HAP-1 (cell line): ENCODE data around the gene BEST1.

Experiments used
- DNase-seq, 2 experiments: peaks; one replicate each; pipeline ENCODE4 v3.0.0-alpha.2; 2016 to 2020; ENCODE audit warnings: low spot score in 2 of 2
- H3K27me3 ChIP-seq: fragments of 250-450 bp; sonication (Bioruptor Pico); 2 replicates; pipeline ENCODE4 v1.5.1; 2020; ENCODE audit warnings: low read depth, mild to moderate bottlenecking, moderate library complexity
- H3K36me3 ChIP-seq: fragments of 250-450 bp; sonication (Bioruptor Pico); replicated peaks from 2 replicates; pipeline ENCODE4 v1.5.1; 2020; ENCODE audit warnings: mild to moderate bottlenecking
- H3K4me1 ChIP-seq: fragments of 250-450 bp; sonication (Bioruptor Pico); 2 replicates; pipeline ENCODE4 v1.5.1; 2020; ENCODE audit warnings: mild to moderate bottlenecking
- H3K4me3 ChIP-seq: fragments of 250-450 bp; sonication (Bioruptor Pico); 2 replicates; pipeline ENCODE4 v1.5.1; 2020; ENCODE audit warnings: mild to moderate bottlenecking, moderate library complexity
- H3K9me3 ChIP-seq: fragments of 250-450 bp; sonication (Bioruptor Pico); 2 replicates; pipeline ENCODE4 v1.5.1; 2020; ENCODE audit warnings: mild to moderate bottlenecking, moderate library complexity
- in situ Hi-C: fragments of 300-500 bp; cut with MboI; formaldehyde crosslinking; loops from 3 replicates; pipeline ENCODE4 v1.14.3; 2020; ENCODE audit warnings: low sequenced_read_pairs, inconsistent platforms, mixed read lengths

The BEST1 gene

DNA sequence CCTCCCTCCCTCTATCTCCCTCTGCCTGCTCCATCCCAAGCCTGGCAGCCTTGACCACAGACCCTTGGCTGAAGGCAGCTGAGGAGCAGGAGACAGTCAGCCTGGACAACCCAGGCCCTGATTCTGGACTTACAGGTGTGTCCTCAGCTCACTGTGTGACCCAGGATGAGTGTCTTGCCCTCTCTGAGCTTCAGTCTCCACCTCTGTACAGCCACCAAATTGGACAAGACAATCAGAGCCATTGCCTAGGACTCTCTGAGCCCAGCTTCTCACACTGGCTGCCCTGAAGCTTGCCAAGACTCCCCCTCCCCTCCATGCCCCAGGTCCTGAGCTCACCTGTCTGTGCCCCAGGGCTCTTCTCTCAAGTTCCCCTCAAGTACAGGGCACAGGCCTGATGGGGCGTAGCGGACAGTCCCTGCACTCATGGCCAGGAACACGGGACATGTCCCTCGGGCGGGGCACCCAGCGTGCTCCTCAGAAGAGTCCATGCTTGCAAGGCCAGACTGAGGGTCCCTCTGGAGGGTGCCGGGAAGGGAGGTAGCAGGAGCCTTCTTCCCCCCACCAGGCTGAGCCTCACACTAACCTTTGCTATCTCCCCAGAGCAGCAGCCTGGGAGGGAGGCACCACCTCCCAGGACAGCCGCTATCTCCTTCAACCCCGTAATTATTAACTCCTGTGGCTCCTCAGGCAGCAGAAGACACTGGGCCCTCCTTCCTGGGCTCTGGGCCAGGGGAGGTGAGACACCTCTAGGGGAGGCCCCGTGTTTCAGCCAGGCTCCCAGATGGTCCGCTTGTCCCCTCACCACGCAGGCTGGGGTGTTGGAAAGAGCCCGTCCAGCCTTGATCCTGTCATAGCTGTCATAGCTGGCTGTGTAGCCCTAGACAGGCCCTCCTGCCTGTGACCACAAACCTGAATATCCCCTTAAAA is 30.2 kb upstream of the BEST1 start:
- Histone ChIP-seq H3K9me3 (no peaks in the 10 kb centered on the region), H3K4me3 (no peak overlapping the region), H3K4me1 (peaks cover 3% of the 10 kb centered on the region; the same call in 1 of the 2 replicates), H3K27me3 (no peaks in the 10 kb centered on the region), H3K36me3 (no peaks in the 10 kb centered on the region)
- in situ Hi-C loops: no loop called here
- peak in 1 of 2 experiments; percentile 8 for DNase-seq

DNA sequence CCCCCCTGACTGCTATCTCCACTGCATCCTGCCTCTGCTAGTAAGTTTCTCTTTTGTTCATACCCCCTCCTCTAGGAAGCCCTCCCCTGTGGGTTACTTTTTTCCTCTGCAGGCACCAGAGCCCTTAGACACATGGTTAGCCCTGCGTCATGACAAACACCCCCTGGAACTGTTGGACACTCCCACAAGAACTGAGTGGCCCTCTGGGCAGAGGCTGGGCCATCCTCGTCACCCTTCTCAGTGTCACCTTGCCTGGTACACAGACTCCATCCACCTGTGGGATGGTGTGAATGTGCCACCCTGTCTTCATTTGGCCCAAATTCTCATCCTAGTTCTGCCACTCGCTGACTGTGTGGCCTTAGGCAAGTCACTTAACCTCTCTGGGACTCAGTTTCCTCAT is 28.7 kb upstream of the BEST1 start:
- no peaks in the 10 kb centered on the region for H3K36me3 ChIP-seq
- no peak for DNase-seq
- in situ Hi-C loops: no loop called here
- H3K4me1 ChIP-seq: peaks cover 3% of the 10 kb centered on the region; the same call in 1 of the 2 replicates
- H3K27me3 ChIP-seq: no peaks in the 10 kb centered on the region
- no peaks in the 10 kb centered on the region for H3K9me3 ChIP-seq
- H3K4me3 ChIP-seq: no peak overlapping the region

DNA sequence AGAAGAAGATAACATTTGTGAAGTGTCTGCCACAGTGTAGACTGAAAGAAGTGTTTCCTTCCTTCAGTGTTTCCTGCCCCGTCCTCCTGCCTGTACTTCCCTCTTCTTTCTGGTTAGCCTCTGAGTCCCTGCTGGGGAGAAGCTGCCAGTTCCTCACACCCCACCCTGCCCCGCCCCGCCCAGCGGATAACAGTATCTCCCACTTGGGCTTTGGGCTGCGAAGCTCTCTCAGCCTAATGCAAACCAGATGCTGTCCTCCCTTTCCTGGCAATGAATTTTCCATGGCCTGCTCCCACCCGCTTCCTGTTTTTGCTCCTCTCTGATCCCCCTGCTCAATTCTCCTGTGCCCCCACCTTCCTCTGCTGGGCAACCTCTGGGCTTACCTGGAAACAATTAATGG is 27.6 kb upstream of the BEST1 start:
- Histone ChIP-seq H3K4me3 (no peak overlapping the region), H3K36me3 (no peaks in the 10 kb centered on the region), H3K9me3 (no peaks in the 10 kb centered on the region), H3K4me1 (peaks cover 3% of the 10 kb centered on the region; the same call in 1 of the 2 replicates), H3K27me3 (no peaks in the 10 kb centered on the region)
- DNase-seq: peak in 1 of 2 experiments; percentile 16
- in situ Hi-C loops: no loop called here

DNA sequence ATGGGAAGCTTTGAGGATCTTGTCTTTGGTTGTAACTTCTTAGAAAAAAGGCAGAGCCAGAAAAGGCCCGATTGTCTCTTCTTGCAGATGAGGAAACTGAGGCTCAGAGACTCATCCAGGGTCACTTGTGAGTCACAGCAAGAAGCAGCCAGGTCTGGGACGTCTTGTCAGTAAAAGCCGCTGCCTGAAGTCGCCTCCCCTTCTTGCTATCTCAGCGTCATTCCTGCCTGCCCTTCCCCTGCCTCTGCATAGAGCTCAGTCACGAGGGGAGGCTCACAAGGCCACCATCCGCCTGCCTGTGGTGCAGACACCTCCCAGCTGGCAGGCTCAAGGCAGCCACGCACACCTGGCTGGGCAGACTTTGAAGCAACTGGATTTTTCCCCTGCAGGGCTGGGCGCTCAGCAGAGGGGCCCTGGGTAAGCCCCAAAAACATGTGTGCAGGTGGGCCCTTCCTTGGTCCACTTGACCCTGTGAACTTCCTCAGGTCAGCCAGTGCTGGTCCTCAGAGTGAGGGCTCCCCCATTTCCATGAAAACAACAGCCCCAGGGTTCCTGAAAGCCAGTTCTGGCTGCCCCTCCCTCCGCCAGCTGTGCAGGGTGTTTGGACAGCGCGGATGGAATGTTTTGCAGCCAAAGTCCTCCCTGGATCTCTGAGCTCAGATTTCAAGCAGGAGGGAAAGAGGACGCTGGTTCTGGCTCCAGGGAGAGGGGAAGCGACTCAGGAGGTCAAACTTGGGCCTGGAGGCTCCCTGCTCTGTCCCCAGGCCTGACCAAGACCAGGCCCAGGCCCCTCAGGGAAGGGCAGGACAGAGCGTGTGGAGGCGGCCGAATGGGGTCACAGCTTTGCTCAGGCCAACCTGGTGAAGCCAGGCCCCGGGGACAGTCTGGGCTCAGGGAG is 26.7 kb upstream of the BEST1 start:
- H3K9me3 ChIP-seq: no peaks in the 10 kb centered on the region
- no peak for DNase-seq
- H3K4me3 ChIP-seq: no peak overlapping the region
- no peaks in the 10 kb centered on the region for H3K4me1 ChIP-seq
- H3K27me3 ChIP-seq: no peaks in the 10 kb centered on the region
- no peaks in the 10 kb centered on the region for H3K36me3 ChIP-seq
- in situ Hi-C loops: no loop called here

GRCh38 chr11:61924064-61924455 is 26.1 kb upstream of the BEST1 start:
- in situ Hi-C loops: no loop called here
- H3K4me1 ChIP-seq: no peaks in the 10 kb centered on the region
- no peaks in the 10 kb centered on the region for H3K36me3 ChIP-seq
- DNase-seq: no peak
- no peak overlapping the region for H3K4me3 ChIP-seq
- no peaks in the 10 kb centered on the region for H3K9me3 ChIP-seq
- H3K27me3 ChIP-seq: no peaks in the 10 kb centered on the region

DNA sequence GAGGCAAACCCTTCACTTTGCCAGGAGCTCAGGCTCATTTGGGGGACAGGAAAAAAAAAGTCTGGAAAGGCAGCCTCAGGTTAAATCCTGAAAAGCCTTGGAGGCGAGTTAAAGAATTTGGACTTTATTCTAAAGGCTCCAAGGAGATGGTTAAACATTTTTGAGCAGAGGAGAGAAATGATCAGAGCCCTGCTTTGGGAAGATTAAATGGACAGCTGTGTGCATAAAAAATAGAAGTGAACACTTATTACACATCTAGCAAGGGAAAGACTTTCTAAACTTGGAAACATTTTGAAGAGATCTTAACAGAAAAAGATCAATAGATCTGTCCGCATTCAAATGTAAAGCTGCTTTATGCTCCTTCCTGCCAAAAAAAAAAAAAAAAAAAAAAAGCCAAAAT is 24.4 kb upstream of the BEST1 start:
- in situ Hi-C loops: no loop called here
- no peaks in the 10 kb centered on the region for H3K27me3 ChIP-seq
- no peak overlapping the region for H3K4me3 ChIP-seq
- no peak for DNase-seq
- H3K4me1 ChIP-seq: no peaks in the 10 kb centered on the region
- no peaks in the 10 kb centered on the region for H3K9me3 ChIP-seq
- no peaks in the 10 kb centered on the region for H3K36me3 ChIP-seq

DNA sequence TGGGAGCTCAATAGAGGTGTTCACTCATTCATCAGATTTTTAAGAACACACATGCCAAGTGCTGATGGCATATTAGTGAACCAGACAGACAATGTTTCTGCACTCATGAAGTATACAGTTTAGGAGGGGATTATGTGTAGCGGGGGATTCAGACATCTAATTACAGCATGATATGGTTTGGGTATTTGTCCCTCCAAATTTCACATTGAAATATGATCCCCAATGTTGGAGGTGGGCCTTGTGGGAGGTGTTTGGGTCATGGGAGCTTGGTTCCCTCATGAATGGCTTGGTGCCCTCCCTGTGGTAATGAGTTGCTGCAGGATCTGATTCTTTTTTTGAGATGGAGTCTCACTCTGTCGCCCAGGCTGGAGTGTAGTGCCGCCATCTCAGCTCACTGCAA is 23.9 kb upstream of the BEST1 start:
- no peak for DNase-seq
- Histone ChIP-seq H3K4me3 (no peak overlapping the region), H3K36me3 (no peaks in the 10 kb centered on the region), H3K4me1 (no peaks in the 10 kb centered on the region), H3K9me3 (no peaks in the 10 kb centered on the region), H3K27me3 (no peaks in the 10 kb centered on the region)
- in situ Hi-C loops: no loop called here

- H3K4me3 ChIP-seq: no peak overlapping the region
- H3K4me1 ChIP-seq: no peaks in the 10 kb centered on the region
These were observed 22.6 kb upstream of the BEST1 start for GRCh38 chr11:61927501-61927900.

GRCh38 chr11:61928606-61929005 is 21.5 kb upstream of the BEST1 start:
- no peaks in the 10 kb centered on the region for H3K9me3 ChIP-seq
- H3K27me3 ChIP-seq: no peaks in the 10 kb centered on the region
- no peaks in the 10 kb centered on the region for H3K36me3 ChIP-seq
- no peak for DNase-seq
- H3K4me1 ChIP-seq: no peaks in the 10 kb centered on the region
- in situ Hi-C loops: no loop called here
- no peak overlapping the region for H3K4me3 ChIP-seq

More at GRCh38 chr11:61927501-61927900, 22.6 kb upstream of the BEST1 start:
- in situ Hi-C loops: no loop called here
- H3K9me3 ChIP-seq: no peaks in the 10 kb centered on the region
- no peaks in the 10 kb centered on the region for H3K27me3 ChIP-seq
- H3K36me3 ChIP-seq: no peaks in the 10 kb centered on the region
- no peak for DNase-seq

DNA sequence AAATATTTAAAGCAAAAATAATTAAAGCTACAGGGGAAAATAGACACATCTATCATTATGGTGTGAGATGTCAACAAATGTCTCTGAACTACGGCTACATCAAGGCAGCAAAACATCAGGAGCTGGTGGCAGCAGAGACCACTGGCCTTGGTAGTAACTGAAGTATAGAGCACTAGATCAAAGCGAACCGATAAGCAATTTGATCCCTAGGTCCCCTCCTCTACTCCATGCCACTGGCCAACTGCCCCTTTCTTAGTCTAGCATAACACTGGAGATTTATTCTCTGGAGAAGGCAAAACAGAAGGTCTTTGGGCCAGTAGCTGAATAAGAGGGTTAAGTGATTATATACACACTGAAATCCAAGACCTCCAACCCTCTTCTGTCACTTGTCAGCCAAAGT is 19.2 kb upstream of the BEST1 start:
- DNase-seq: no peak
- in situ Hi-C loops: no loop called here
- 0 out of 2 replicates have a peak, but pooled peaks cover under 1% of the 10 kb centered on the region for H3K27me3 ChIP-seq
- no peaks in the 10 kb centered on the region for H3K9me3 ChIP-seq
- no peaks in the 10 kb centered on the region for H3K36me3 ChIP-seq
- H3K4me1 ChIP-seq: no peaks in the 10 kb centered on the region
- H3K4me3 ChIP-seq: no peak overlapping the region

DNA sequence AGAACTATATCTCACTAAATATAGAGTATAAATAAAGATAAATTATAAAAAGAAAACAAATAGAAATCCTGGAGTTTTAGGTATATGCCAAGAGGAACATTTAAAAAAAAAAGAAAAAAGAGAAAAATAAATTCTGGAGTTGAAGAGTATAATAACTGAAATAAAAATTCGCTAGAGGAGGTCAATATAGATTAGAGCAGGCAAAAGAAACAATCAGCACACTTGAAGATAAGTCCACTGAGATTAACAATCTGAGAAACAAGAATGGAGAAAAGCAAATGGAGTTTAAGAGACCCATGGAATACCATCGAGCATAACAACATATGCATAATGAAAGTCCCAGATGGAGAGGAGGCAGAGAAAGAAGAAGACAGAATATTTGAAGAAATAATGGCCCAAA is 14.3 kb upstream of the BEST1 start:
- H3K4me1 ChIP-seq: no peaks in the 10 kb centered on the region
- in situ Hi-C loops: no loop called here
- H3K36me3 ChIP-seq: no peaks in the 10 kb centered on the region
- no peak for DNase-seq
- 0 out of 2 replicates have a peak, but pooled peaks cover 2% of the 10 kb centered on the region for H3K27me3 ChIP-seq
- no peak overlapping the region for H3K4me3 ChIP-seq
- no peaks in the 10 kb centered on the region for H3K9me3 ChIP-seq

GRCh38 chr11:61940466-61940865 is 9.7 kb upstream of the BEST1 start:
- no peaks in the 10 kb centered on the region for H3K36me3 ChIP-seq
- H3K4me3 ChIP-seq: no peak overlapping the region
- in situ Hi-C loops: no loop called here
- DNase-seq: no peak
- no peaks in the 10 kb centered on the region for H3K9me3 ChIP-seq
- no peaks in the 10 kb centered on the region for H3K4me1 ChIP-seq
- peaks cover 8% of the 10 kb centered on the region for H3K27me3 ChIP-seq

GRCh38 chr11:61945191-61945590 is 5.0 kb upstream of the BEST1 start:
- DNase-seq: no peak
- Histone ChIP-seq H3K4me1 (peaks cover 14% of the 10 kb centered on the region), H3K4me3 (no peak overlapping the region), H3K9me3 (no peaks in the 10 kb centered on the region), H3K36me3 (no peaks in the 10 kb centered on the region), H3K27me3 (peaks cover 6% of the 10 kb centered on the region)
- in situ Hi-C loops: loop anchor here (5.0 kb wide), 1 partner anchor 48 kb away; no protein-coding TSS in a partner anchor

GRCh38 chr11:61946894-61947293 is 3.3 kb upstream of the BEST1 start:
- DNase-seq: no peak
- no peaks in the 10 kb centered on the region for H3K9me3 ChIP-seq
- no peaks in the 10 kb centered on the region for H3K36me3 ChIP-seq
- H3K4me1 ChIP-seq: peaks cover 14% of the 10 kb centered on the region
- in situ Hi-C loops: loop anchor here (5.0 kb wide), 1 partner anchor 50 kb away; no protein-coding TSS in a partner anchor
- H3K4me3 ChIP-seq: no peak overlapping the region
- peaks cover 6% of the 10 kb centered on the region for H3K27me3 ChIP-seq
